ENCODE data around the gene PF4V1. TPM values are rescaled to one million over a fixed set of nuclear protein-coding genes. Genes with fewer than 3 reads are reported as not detected.

The PF4V1 gene
- total RNA-seq, 1 experiment from 2014 or later = not detected

DNA sequence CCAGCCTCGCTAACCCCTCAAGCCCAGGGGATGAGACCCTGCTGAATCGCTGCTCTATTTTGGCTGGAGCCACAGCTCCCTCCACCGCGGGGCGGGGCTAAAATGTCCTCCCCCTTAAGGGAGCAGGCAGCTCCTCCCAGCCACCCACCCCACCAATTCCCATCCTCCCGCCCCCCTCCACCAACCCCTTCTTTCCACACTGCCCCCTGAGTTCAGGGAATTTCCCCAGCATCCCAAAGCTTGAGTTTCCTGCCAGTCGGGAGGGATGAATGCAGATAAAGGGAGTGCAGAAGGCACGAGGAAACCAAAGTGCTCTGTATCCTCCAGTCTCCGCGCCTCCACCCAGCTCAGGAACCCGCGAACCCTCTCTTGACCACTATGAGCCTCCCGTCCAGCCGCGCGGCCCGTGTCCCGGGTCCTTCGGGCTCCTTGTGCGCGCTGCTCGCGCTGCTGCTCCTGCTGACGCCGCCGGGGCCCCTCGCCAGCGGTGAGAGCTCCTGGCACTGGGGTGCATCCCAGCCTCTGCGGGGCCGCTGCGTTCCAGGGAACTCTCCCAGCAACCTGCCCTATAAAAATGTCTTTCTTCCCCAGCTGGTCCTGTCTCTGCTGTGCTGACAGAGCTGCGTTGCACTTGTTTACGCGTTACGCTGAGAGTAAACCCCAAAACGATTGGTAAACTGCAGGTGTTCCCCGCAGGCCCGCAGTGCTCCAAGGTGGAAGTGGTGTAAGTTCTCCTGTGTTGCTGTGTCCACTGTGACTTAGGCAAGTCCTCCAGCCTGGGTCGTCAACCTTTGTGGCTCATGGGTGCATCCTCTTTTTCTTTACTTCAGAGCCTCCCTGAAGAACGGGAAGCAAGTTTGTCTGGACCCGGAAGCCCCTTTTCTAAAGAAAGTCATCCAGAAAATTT, 16.5 kb upstream of the PF4V1 start, which contains the start of gene CXCL6:
CXCL6 (plus strand) TSS at position 306 of the 907 bp plus-strand sequence; CDS start at position 379, 73 bp downstream.
- peak within 1 kb of the TSS; percentile 53 for H3K4me3 ChIP-seq (ENCODE audit: insufficient read depth, low read depth, low read length)

DNA sequence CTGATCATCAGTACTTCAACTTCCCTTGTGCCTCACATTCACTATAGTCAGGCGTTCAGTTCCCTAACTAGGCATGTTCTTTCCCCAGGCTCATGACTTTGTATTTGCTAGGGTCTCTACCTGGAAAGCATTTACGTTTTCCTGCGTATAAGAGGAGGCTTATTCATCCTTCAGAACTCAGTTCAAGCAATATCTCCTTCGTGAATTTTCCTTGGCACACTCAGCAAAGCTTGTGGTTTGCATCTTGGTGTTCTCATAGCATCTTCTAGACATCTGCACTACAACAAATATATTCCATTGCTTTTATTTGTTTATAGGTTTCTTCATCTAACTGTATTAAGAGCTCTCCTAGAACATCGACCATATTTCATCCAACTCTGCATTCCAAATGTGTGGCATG, 14.0 kb upstream of the PF4V1 start:
- Histone ChIP-seq H3K4me3 (ENCODE audit: insufficient read depth, low read depth, low read length) (no peak overlapping the region), H3K27me3 (ENCODE audit: control insufficient read depth, insufficient read depth, low read length) (peaks cover 15% of the 10 kb centered on the region), H3K36me3 (replicated peaks; ENCODE audit: control insufficient read depth, insufficient read depth, low read length) (no peaks in the 10 kb centered on the region)
- DNase-seq = no peak

More for the DNA sequence above, 16.5 kb upstream of the PF4V1 start, which contains the start of gene CXCL6:
- Histone ChIP-seq H3K27me3 (ENCODE audit: control insufficient read depth, insufficient read depth, low read length) (peaks cover 15% of the 10 kb centered on the region), H3K36me3 (replicated peaks; ENCODE audit: control insufficient read depth, insufficient read depth, low read length) (no peaks in the 10 kb centered on the region)
- DNase-seq = peak; percentile 78

GRCh38 chr4:73839715-73840114, 13.4 kb upstream of the PF4V1 start:
- H3K36me3 ChIP-seq (replicated peaks; ENCODE audit: control insufficient read depth, insufficient read depth, low read length) = no peaks in the 10 kb centered on the region
- no peak overlapping the region for H3K4me3 ChIP-seq (ENCODE audit: insufficient read depth, low read depth, low read length)
- no peak for DNase-seq
- H3K27me3 ChIP-seq (ENCODE audit: control insufficient read depth, insufficient read depth, low read length) = peaks cover 15% of the 10 kb centered on the region

- H3K36me3 ChIP-seq (replicated peaks; ENCODE audit: control insufficient read depth, insufficient read depth, low read length) = no peaks in the 10 kb centered on the region
- peaks cover 15% of the 10 kb centered on the region for H3K27me3 ChIP-seq (ENCODE audit: control insufficient read depth, insufficient read depth, low read length)
- H3K4me3 ChIP-seq (ENCODE audit: insufficient read depth, low read depth, low read length) = no peak overlapping the region
- no peak for DNase-seq
Observed at GRCh38 chr4:73841243-73841925, 11.7 kb upstream of the PF4V1 start.

DNA sequence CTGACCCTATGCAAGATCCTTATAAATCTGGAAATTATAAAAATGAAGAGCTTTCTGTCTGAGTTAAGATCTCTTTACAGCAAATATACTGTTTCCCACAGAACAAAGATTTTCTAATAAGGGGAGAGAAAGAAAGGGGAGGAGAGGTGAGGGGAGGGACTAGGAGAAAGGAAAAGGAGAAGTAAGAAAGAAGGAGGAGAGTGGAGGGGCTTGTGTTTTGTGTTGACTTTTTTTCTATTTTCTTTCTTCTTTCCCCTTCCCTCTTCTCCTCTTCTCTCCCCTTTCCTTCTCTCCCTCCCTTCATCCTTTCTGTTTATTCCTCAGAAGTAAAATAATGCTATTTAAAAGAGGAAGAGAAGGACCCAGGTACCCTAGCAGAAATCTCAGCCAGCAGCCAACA, 10.4 kb upstream of the PF4V1 start:
- DNase-seq = no peak
- H3K4me3 ChIP-seq (ENCODE audit: insufficient read depth, low read depth, low read length) = no peak overlapping the region
- no peaks in the 10 kb centered on the region for H3K36me3 ChIP-seq (replicated peaks; ENCODE audit: control insufficient read depth, insufficient read depth, low read length)
- peaks cover 5% of the 10 kb centered on the region for H3K27me3 ChIP-seq (ENCODE audit: control insufficient read depth, insufficient read depth, low read length)

GRCh38 chr4:73843369-73843768, 9.7 kb upstream of the PF4V1 start:
- no peak for DNase-seq
- Histone ChIP-seq H3K4me3 (ENCODE audit: insufficient read depth, low read depth, low read length) (no peak overlapping the region), H3K36me3 (replicated peaks; ENCODE audit: control insufficient read depth, insufficient read depth, low read length) (no peaks in the 10 kb centered on the region)

DNA sequence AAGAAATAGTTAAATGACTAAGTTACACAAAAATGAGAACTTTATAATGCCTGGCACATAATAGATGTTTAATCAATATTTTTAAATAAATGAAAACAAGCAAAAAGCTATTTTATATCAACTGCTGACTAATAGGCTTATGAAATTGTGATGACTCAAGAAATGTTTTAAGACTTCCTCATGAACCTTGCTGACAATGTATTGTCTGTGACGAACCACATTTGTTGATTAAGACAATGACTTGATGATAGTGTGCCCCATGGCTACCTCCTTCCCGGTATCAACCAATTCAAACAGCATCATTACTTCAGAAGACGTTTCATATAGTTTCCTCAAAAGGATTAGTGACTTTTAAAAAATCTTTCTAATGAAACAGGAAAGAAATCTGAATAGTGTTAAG, 8.8 kb upstream of the PF4V1 start:
- H3K36me3 ChIP-seq (replicated peaks; ENCODE audit: control insufficient read depth, insufficient read depth, low read length) = no peaks in the 10 kb centered on the region
- DNase-seq = no peak
- no peak overlapping the region for H3K4me3 ChIP-seq (ENCODE audit: insufficient read depth, low read depth, low read length)
- H3K27me3 ChIP-seq (ENCODE audit: control insufficient read depth, insufficient read depth, low read length) = no peaks in the 10 kb centered on the region

More at GRCh38 chr4:73843369-73843768, 9.7 kb upstream of the PF4V1 start:
- H3K27me3 ChIP-seq (ENCODE audit: control insufficient read depth, insufficient read depth, low read length) = peaks cover 2% of the 10 kb centered on the region; the same call in 1 of the 2 replicates

DNA sequence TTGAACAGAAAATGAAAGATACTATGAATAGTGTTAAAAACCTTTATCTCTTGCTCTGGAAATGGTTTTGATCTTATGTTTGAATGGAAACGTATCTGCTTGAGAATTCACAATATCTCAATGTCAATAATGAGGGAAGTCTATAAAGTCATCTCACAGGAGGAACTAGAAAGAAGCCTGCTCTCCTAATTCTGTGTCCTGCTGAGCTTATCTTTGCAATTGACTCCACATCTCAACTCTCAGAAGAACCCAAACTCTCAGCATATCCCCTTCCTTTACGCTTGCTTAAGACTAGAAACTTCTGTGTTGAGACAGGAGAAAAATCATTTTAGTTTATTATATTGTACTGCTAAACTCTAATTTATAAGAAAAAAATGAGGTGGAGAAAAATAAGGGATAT, 8.3 kb upstream of the PF4V1 start:
- Histone ChIP-seq H3K27me3 (ENCODE audit: control insufficient read depth, insufficient read depth, low read length) (no peaks in the 10 kb centered on the region), H3K36me3 (replicated peaks; ENCODE audit: control insufficient read depth, insufficient read depth, low read length) (no peaks in the 10 kb centered on the region), H3K4me3 (ENCODE audit: insufficient read depth, low read depth, low read length) (no peak overlapping the region)
- no peak for DNase-seq

DNA sequence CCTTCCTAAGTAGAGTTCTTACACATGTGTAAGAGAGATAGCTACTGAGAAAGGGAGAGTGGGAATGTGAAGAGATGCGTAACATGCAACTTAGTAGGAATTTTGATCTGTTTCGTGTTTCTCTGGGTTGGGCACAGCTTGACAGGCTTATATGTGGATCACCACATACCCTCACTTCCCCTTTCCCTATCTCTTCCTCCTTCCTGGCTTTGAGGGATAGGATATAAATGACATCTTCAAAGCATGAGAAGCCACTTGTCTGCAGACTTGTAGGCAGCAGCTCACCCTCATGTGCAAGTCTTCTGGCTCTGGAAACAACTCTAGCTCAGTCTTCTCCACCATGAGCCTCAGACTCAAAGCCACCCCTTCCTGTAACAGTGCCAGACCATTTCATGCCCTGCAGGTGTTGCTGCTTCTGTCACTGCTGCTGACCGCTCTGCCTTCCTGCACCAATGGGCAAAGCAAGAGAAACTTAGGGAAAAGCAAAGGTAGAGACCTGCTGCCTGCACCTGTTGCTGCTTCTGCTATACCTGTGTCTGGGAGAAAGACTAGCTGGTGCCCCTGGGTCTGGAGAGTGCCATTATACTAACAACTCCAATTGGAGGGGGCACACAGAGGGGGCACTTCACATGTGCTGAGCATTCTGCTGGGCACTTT, 5.4 kb upstream of the PF4V1 start:
- no peaks in the 10 kb centered on the region for H3K27me3 ChIP-seq (ENCODE audit: control insufficient read depth, insufficient read depth, low read length)
- DNase-seq = no peak
- no peaks in the 10 kb centered on the region for H3K36me3 ChIP-seq (replicated peaks; ENCODE audit: control insufficient read depth, insufficient read depth, low read length)
- H3K4me3 ChIP-seq (ENCODE audit: insufficient read depth, low read depth, low read length) = no peak overlapping the region

- no peaks in the 10 kb centered on the region; the same call in 1 of the 2 replicates for H3K27me3 ChIP-seq (ENCODE audit: control insufficient read depth, insufficient read depth, low read length)
- H3K4me3 ChIP-seq (ENCODE audit: insufficient read depth, low read depth, low read length) = no peak overlapping the region
- H3K36me3 ChIP-seq (replicated peaks; ENCODE audit: control insufficient read depth, insufficient read depth, low read length) = no peaks in the 10 kb centered on the region
- DNase-seq = no peak
Observed at GRCh38 chr4:73848183-73848777, 4.8 kb upstream of the PF4V1 start.

DNA sequence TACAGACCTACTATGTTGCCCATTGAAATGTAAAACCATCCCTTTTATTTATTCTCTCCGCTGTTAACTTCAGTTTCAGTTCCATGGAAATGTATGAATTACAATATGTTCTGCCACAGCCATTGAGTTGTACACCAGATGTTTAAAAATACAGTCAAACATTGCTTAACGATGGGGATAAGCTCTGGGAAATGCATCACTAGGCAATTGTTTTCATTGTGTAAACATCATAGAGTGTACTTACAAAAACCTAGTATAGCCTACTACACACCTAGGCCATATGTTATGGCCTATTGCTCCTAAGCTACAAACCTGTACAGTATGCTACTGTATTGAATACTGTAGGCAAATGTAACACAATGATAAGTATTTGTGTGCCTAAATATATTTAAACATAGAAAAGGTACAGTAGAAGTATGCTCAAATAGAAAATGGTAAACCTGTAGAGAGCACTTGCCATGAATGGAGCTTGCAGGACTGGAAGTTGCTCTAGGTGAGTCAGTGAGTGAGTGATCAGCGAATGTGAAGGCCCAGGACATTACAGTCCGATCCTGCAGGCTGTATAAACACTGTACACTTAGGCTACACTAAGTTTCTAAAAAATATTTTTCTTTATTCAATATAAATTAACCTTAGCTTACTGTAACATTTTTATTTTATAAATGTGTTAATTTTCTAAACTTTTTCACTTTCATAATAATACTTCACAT, 2.7 kb upstream of the PF4V1 start:
- Histone ChIP-seq H3K27me3 (ENCODE audit: control insufficient read depth, insufficient read depth, low read length) (no peaks in the 10 kb centered on the region; the same call in 1 of the 2 replicates), H3K36me3 (replicated peaks; ENCODE audit: control insufficient read depth, insufficient read depth, low read length) (no peaks in the 10 kb centered on the region)
- DNase-seq = no peak

DNA sequence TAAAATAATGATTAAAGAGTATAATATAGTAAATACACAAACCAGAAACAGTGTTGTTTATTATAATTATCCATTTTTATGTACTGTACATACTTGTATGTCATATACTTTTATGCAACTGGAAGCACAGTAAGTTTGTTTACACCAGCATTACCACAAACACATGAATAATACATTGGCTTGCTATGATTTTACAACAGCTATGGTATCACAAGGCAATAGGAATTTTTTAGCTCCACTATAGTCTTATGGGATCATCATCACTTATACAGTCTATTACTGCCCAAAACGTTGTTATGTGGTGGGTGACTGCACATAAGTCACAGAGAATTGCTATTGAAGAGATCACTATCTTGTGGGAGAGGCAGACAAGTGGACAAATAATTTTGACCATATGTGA, 1.8 kb upstream of the PF4V1 start:
- no peaks in the 10 kb centered on the region for H3K36me3 ChIP-seq (replicated peaks; ENCODE audit: control insufficient read depth, insufficient read depth, low read length)
- no peak overlapping the region for H3K4me3 ChIP-seq (ENCODE audit: insufficient read depth, low read depth, low read length)
- H3K27me3 ChIP-seq (ENCODE audit: control insufficient read depth, insufficient read depth, low read length) = no peaks in the 10 kb centered on the region; the same call in 1 of the 2 replicates
- no peak for DNase-seq

More for the DNA sequence above, 2.7 kb upstream of the PF4V1 start:
- H3K4me3 ChIP-seq (ENCODE audit: insufficient read depth, low read depth, low read length) = no peak overlapping the region

- Histone ChIP-seq H3K27me3 (ENCODE audit: control insufficient read depth, insufficient read depth, low read length) (no peaks in the 10 kb centered on the region; the same call in 1 of the 2 replicates), H3K36me3 (replicated peaks; ENCODE audit: control insufficient read depth, insufficient read depth, low read length) (no peaks in the 10 kb centered on the region), H3K4me3 (ENCODE audit: insufficient read depth, low read depth, low read length) (no peak overlapping the region)
- no peak for DNase-seq
Observed at GRCh38 chr4:73852771-73853170, 325 bp upstream of the PF4V1 start.
